GM12892 (cell line): ENCODE data around the gene LCMT1.
"Not testable (repeated sequence)": the region's sequence is repeated elsewhere in the genome, so short reads cannot be mapped to it uniquely, and the experiment has no call there.

Experiments
- POLR2A ChIP-seq: IDR thresholded peaks from 2 replicates; pipeline ENCODE4 v1.6.1; 2011; ENCODE audit warnings: low read depth, low read length, control low read depth
- POLR2AphosphoS5 ChIP-seq: IDR thresholded peaks from 2 replicates; pipeline ENCODE4 v1.6.1; 2011; ENCODE audit warnings: low read depth, low read length, control low read depth
- TAF1 ChIP-seq: IDR thresholded peaks from 2 replicates; pipeline ENCODE4 v1.6.1; 2011; ENCODE audit warnings: low read depth, mild to moderate bottlenecking, control low read depth, low read length, borderline replicate concordance

DNA sequence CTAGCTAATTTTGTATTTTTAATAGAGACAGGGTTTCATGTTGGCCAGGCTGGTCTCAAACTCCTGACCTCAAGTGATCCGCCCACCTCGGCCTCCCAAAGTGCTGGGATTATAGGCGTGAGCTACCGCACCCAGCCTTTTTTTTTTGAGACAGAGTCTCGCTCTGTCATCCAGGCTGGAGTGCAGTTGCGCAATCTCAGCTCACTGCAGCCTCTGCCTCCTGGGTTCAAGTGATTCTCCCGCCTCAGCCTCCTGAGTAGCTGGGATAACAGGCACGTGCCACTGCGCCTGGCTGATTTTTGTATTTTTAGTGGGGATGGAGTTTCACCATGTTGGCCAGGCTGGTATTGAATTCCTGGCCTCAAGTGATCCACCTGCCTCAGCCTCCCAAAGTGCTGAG is 56.4 kb downstream of the LCMT1 start:
- not testable (repeated sequence) for TF ChIP-seq TAF1, POLR2AphosphoS5, POLR2A
